ENCODE data around the gene COL18A1.

DNA sequence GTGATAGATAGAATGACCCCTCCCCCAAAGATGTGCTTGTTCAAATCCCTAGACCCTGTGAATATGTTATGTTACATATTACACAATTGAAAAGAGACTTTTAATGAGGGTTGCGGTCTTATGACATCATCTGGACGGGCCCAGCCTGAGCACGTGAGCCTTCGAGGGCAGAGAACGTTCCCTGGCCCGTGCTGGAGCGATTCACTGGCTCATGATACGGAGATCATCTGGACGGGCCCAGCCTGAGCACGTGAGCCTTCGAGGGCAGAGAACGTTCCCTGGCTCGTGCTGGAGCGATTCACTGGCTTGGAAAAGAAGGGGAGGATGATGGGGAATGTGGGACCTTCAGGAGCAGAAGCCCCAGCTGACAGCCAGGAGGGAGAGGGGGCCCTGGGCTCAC, 34.4 kb upstream of the COL18A1 start:
- TF ChIP-seq, protein P1, sequence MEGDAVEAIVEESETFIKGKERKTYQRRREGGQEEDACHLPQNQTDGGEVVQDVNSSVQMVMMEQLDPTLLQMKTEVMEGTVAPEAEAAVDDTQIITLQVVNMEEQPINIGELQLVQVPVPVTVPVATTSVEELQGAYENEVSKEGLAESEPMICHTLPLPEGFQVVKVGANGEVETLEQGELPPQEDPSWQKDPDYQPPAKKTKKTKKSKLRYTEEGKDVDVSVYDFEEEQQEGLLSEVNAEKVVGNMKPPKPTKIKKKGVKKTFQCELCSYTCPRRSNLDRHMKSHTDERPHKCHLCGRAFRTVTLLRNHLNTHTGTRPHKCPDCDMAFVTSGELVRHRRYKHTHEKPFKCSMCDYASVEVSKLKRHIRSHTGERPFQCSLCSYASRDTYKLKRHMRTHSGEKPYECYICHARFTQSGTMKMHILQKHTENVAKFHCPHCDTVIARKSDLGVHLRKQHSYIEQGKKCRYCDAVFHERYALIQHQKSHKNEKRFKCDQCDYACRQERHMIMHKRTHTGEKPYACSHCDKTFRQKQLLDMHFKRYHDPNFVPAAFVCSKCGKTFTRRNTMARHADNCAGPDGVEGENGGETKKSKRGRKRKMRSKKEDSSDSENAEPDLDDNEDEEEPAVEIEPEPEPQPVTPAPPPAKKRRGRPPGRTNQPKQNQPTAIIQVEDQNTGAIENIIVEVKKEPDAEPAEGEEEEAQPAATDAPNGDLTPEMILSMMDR (IDR thresholded peaks at IDR 0.05): no peak
- TF ChIP-seq POLR2A (IDR thresholded peaks at IDR 0.05; ENCODE audit: low read depth) (no peak), POLR2AphosphoS5 (IDR thresholded peaks at IDR 0.05) (no peak), EP300 (IDR thresholded peaks at IDR 0.05) (no peak)
